Stimulated activated CD8-positive, alpha-beta memory T cell treated with anti-CD3 and anti-CD28 coated beads, Interleukin-12 subunit alpha, Interleukin-12 subunit beta, amount 100 ng/mL, for 24 hours (primary cell): ENCODE results near the gene ARHGEF28.

ENCODE experiments used
- DNase-seq: peaks from one replicate; pipeline ENCODE4 v3.0.0-alpha.2; 2020; ENCODE audit errors: extremely low read depth

The ARHGEF28 gene

GRCh38 chr5:73625944-73626811, at the start of gene ARHGEF28:
ARHGEF28 (plus strand) TSS chr5:73626196; CDS start chr5:73684852, 58,656 bp downstream.
- DNase-seq: no peak

- DNase-seq: no peak
Measured at GRCh38 chr5:73582285-73583145, 43.5 kb upstream of the ARHGEF28 start.

- no peak for DNase-seq
Measured at GRCh38 chr5:73587923-73588322, 38.1 kb upstream of the ARHGEF28 start.

GRCh38 chr5:73591102-73591695, 34.8 kb upstream of the ARHGEF28 start:
- no peak for DNase-seq

- no peak for DNase-seq
Measured at GRCh38 chr5:73591698-73592501, 34.1 kb upstream of the ARHGEF28 start.

- no peak for DNase-seq
Measured at GRCh38 chr5:73592551-73592950, 33.4 kb upstream of the ARHGEF28 start.

- DNase-seq: no peak
Measured at GRCh38 chr5:73596705-73597328, 29.2 kb upstream of the ARHGEF28 start.

GRCh38 chr5:73599380-73599779, 26.6 kb upstream of the ARHGEF28 start:
- no peak for DNase-seq

GRCh38 chr5:73603998-73604397, 22.0 kb upstream of the ARHGEF28 start:
- DNase-seq: no peak

GRCh38 chr5:73605223-73606087, 20.5 kb upstream of the ARHGEF28 start:
- no peak for DNase-seq

GRCh38 chr5:73606206-73606753, 19.7 kb upstream of the ARHGEF28 start:
- no peak for DNase-seq

GRCh38 chr5:73607228-73607627, 18.8 kb upstream of the ARHGEF28 start:
- DNase-seq: no peak

GRCh38 chr5:73612799-73613198, 13.2 kb upstream of the ARHGEF28 start:
- no peak for DNase-seq

- no peak for DNase-seq
Measured at GRCh38 chr5:73615085-73615484, 10.9 kb upstream of the ARHGEF28 start.

GRCh38 chr5:73615947-73616346, 10.0 kb upstream of the ARHGEF28 start:
- no peak for DNase-seq

GRCh38 chr5:73617510-73618279, 8.3 kb upstream of the ARHGEF28 start:
- DNase-seq: no peak

GRCh38 chr5:73619606-73620333, 6.2 kb upstream of the ARHGEF28 start:
- no peak for DNase-seq

- no peak for DNase-seq
Measured at GRCh38 chr5:73620334-73620687, 5.7 kb upstream of the ARHGEF28 start.
